SK-N-SH treated with all-trans-retinoic acid at 6 μM for 48 hours (cell line): Measurements from ENCODE around the gene RRAS.

ENCODE experiments used
- ATAC-seq: fragments of 200-7000 bp; cut with Tn5 transposase; 3 replicates; pipeline ENCODE4 v1.9.1; 2020; ENCODE audit warnings: mild to moderate bottlenecking, moderate library complexity
- CSDC2 ChIP-seq: fragments of 250-450 bp; sonication (Bioruptor Pico); IDR thresholded peaks from 2 replicates; pipeline ENCODE4 v1.5.0; 2020; ENCODE audit warnings: mild to moderate bottlenecking, moderate library complexity
- ESRRG ChIP-seq: fragments of 250-450 bp; sonication (Bioruptor Pico); IDR thresholded peaks from 2 replicates; pipeline ENCODE4 v1.6.1; 2021; ENCODE audit warnings: mild to moderate bottlenecking
- OSR1 ChIP-seq: fragments of 250-450 bp; sonication (Bioruptor Pico); IDR thresholded peaks from 2 replicates; pipeline ENCODE4 v1.8.0; 2022; ENCODE audit warnings: moderate library complexity, mild to moderate bottlenecking, inconsistent platforms
- PPARA ChIP-seq: fragments of 250-450 bp; sonication (Bioruptor Pico); IDR thresholded peaks from 2 replicates; pipeline ENCODE4 v1.5.0; 2020; ENCODE audit warnings: mild to moderate bottlenecking, borderline replicate concordance
- RARB ChIP-seq: fragments of 250-450 bp; sonication (Bioruptor Pico); IDR thresholded peaks from 2 replicates; pipeline ENCODE4 v1.8.0; 2021; ENCODE audit warnings: mild to moderate bottlenecking, moderate library complexity
- SNAI2 ChIP-seq: fragments of 250-450 bp; sonication (Bioruptor Pico); IDR thresholded peaks from 2 replicates; pipeline ENCODE4 v1.5.0; 2020; ENCODE audit warnings: mild to moderate bottlenecking, moderate library complexity
- TOX ChIP-seq: fragments of 250-450 bp; sonication (Bioruptor Pico); IDR thresholded peaks from 2 replicates; pipeline ENCODE4 v1.8.0; 2021; ENCODE audit warnings: mild to moderate bottlenecking, moderate library complexity, borderline replicate concordance
- ZC3H10 ChIP-seq: fragments of 250-450 bp; sonication (Bioruptor Pico); IDR thresholded peaks from 2 replicates; pipeline ENCODE4 v1.5.1; 2021; ENCODE audit warnings: mild to moderate bottlenecking, moderate library complexity
- ZFP3 ChIP-seq: fragments of 250-450 bp; sonication (Bioruptor Pico); IDR thresholded peaks from 2 replicates; pipeline ENCODE4 v1.5.0; 2020; ENCODE audit warnings: mild to moderate bottlenecking, moderate library complexity
- ZFP30 ChIP-seq: fragments of 450-650 bp; formaldehyde crosslinking; IDR thresholded peaks from 2 replicates; pipeline ENCODE4 v1.5.0; 2022; ENCODE audit warnings: mild to moderate bottlenecking, moderate library complexity
- ZNF565 ChIP-seq: fragments of 450-650 bp; formaldehyde crosslinking; conservative IDR thresholded peaks from 2 replicates; pipeline ENCODE4 v1.5.0; 2020; ENCODE audit warnings: low read depth, mild to moderate bottlenecking, moderate library complexity
- ZNF70 ChIP-seq: fragments of 450-650 bp; formaldehyde crosslinking; IDR thresholded peaks from 2 replicates; pipeline ENCODE4 v1.5.0; 2020; ENCODE audit warnings: mild to moderate bottlenecking, moderate library complexity
- ZNF8 ChIP-seq: fragments of 450-650 bp; formaldehyde crosslinking; IDR thresholded peaks from 2 replicates; pipeline ENCODE4 v1.5.0; 2020; ENCODE audit warnings: mild to moderate bottlenecking, moderate library complexity
- TF ChIP-seq, protein P1 (sequence below): fragments of 250-450 bp; sonication (Bioruptor Pico); IDR thresholded peaks from 2 replicates; pipeline ENCODE4 v1.5.1; 2020; ENCODE audit warnings: low read depth, mild to moderate bottlenecking, moderate library complexity
- TF ChIP-seq, protein P2 (sequence below): fragments of 250-450 bp; sonication (Bioruptor Pico); IDR thresholded peaks from 2 replicates; pipeline ENCODE4 v1.8.0; 2020; ENCODE audit warnings: mild to moderate bottlenecking, moderate library complexity, borderline replicate concordance
- TF ChIP-seq, protein P3 (sequence below): fragments of 250-450 bp; sonication (Bioruptor Pico); IDR thresholded peaks from 2 replicates; pipeline ENCODE4 v1.8.0; 2021; ENCODE audit warnings: low read depth, mild to moderate bottlenecking, moderate library complexity, borderline replicate concordance
- TF ChIP-seq, protein P4 (sequence below): fragments of 250-450 bp; sonication (Bioruptor Pico); IDR thresholded peaks from 2 replicates; pipeline ENCODE4 v1.5.1; 2021; ENCODE audit warnings: mild to moderate bottlenecking, moderate library complexity
- TF ChIP-seq, protein P5 (sequence below): fragments of 250-450 bp; sonication (Bioruptor Pico); IDR thresholded peaks from 2 replicates; pipeline ENCODE4 v1.5.0; 2020; ENCODE audit warnings: mild to moderate bottlenecking, moderate library complexity

The RRAS gene

DNA sequence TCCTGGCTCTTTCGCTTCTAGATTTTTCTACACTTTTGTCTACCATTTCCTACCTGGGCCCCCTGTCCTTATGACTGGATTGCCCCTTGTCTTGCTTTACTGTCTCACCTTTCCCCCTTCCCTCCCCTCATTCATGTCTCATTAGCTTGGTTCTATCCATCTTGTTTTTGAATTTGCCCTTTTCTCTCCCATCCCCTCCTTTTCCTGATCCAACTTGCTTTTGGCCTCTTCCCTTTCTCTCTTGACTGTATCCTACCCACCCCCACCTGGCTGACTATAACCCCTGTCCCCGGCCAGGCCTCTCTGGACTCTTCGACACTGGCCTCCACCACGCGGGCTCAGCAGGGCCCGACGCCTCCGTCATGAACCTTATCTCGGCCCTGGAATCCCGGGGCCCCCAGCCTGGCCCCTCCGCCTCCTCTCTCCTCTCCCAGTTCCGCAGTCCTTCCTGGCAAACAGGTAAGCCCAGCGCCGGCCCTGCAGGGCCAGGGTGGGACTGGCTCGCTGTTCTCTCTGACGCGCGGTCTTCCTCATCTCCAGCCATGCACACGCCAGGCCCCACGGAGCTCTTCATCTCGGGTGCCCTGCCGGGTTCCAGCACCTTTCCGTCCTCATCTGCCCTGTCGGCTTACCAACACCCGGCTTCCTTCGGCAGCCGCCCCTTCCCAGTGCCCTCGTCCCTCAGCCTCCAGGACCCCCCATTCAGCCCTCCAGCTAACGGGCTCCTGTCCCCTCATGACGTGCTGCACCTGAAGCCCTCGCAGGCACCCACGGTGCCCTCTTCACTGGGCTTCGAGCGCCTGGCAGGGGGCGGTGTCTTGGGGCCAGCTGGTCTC is 45.6 kb downstream of the RRAS start:
- TF ChIP-seq RARB (CRISPR knock-in tag) (no peak), ESRRG (CRISPR knock-in tag) (no peak)
- TF ChIP-seq, protein P1, sequence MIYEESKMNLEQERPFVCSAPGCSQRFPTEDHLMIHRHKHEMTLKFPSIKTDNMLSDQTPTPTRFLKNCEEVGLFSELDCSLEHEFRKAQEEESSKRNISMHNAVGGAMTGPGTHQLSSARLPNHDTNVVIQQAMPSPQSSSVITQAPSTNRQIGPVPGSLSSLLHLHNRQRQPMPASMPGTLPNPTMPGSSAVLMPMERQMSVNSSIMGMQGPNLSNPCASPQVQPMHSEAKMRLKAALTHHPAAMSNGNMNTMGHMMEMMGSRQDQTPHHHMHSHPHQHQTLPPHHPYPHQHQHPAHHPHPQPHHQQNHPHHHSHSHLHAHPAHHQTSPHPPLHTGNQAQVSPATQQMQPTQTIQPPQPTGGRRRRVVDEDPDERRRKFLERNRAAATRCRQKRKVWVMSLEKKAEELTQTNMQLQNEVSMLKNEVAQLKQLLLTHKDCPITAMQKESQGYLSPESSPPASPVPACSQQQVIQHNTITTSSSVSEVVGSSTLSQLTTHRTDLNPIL (CRISPR knock-in tag): no peak
- no peak for ATAC-seq

DNA sequence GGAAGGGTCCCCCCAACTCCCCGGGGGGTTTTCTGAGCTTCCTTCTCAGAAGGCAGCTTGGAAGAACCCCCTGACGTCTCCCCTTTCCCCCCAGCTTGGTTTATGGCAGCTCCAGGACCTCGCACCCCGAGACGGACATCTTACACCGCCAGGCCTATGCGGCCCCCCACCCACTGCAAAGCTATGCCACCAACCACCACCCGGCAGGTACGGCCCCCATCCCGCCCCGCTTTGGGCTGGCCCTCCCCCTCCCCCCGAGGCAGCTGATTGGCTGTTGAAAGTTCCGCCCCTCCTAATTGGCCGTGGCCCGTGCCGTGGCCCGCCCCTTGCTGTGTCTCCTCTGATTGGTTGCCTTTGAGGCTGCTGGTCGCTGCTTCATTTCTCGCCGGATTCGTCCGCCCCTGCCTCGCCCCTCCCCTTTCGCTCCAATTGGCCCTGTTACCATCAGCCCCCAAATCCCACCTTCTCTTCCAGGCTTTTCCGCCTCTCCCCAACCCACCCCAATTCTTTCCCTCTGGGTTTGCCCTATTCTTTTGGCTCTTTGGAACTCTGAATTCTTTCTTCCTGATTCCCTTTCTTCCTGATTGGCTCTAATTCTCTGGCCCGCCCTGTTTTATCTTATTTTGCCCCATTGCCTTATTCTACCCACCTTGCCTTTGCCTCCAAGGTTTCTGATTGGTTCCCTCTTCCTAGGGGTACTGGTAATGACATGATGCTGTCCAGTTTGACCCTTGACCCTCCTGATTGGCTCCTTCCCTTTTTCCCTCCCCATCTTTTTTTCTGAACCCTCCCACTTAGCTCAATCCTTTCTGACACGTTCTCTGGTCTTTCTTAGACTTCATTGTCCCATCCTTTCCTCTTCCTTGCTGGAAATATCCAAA is 46.5 kb downstream of the RRAS start:
- ATAC-seq: peak; percentile 69
- TF ChIP-seq, protein P2, sequence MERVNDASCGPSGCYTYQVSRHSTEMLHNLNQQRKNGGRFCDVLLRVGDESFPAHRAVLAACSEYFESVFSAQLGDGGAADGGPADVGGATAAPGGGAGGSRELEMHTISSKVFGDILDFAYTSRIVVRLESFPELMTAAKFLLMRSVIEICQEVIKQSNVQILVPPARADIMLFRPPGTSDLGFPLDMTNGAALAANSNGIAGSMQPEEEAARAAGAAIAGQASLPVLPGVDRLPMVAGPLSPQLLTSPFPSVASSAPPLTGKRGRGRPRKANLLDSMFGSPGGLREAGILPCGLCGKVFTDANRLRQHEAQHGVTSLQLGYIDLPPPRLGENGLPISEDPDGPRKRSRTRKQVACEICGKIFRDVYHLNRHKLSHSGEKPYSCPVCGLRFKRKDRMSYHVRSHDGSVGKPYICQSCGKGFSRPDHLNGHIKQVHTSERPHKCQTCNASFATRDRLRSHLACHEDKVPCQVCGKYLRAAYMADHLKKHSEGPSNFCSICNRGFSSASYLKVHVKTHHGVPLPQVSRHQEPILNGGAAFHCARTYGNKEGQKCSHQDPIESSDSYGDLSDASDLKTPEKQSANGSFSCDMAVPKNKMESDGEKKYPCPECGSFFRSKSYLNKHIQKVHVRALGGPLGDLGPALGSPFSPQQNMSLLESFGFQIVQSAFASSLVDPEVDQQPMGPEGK (CRISPR knock-in tag): no peak
- no peak for TF ChIP-seq ZNF8 (CRISPR knock-in tag)
- TF ChIP-seq, protein P3, sequence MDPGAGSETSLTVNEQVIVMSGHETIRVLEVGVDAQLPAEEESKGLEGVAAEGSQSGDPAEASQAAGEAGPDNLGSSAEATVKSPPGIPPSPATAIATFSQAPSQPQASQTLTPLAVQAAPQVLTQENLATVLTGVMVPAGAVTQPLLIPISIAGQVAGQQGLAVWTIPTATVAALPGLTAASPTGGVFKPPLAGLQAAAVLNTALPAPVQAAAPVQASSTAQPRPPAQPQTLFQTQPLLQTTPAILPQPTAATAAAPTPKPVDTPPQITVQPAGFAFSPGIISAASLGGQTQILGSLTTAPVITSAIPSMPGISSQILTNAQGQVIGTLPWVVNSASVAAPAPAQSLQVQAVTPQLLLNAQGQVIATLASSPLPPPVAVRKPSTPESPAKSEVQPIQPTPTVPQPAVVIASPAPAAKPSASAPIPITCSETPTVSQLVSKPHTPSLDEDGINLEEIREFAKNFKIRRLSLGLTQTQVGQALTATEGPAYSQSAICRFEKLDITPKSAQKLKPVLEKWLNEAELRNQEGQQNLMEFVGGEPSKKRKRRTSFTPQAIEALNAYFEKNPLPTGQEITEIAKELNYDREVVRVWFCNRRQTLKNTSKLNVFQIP (CRISPR knock-in tag): no peak
- TF ChIP-seq, protein P4, sequence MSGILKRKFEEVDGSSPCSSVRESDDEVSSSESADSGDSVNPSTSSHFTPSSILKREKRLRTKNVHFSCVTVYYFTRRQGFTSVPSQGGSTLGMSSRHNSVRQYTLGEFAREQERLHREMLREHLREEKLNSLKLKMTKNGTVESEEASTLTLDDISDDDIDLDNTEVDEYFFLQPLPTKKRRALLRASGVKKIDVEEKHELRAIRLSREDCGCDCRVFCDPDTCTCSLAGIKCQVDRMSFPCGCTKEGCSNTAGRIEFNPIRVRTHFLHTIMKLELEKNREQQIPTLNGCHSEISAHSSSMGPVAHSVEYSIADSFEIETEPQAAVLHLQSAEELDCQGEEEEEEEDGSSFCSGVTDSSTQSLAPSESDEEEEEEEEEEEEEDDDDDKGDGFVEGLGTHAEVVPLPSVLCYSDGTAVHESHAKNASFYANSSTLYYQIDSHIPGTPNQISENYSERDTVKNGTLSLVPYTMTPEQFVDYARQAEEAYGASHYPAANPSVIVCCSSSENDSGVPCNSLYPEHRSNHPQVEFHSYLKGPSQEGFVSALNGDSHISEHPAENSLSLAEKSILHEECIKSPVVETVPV (CRISPR knock-in tag): no peak
- TF ChIP-seq PPARA (CRISPR knock-in tag): no peak
- TF ChIP-seq ZNF70: no peak
- TF ChIP-seq OSR1 (CRISPR knock-in tag): no peak
- TF ChIP-seq RARB (CRISPR knock-in tag): no peak
- no peak for TF ChIP-seq TOX (CRISPR knock-in tag)
- no peak for TF ChIP-seq ZFP30 (CRISPR knock-in tag)
- TF ChIP-seq, protein P5, sequence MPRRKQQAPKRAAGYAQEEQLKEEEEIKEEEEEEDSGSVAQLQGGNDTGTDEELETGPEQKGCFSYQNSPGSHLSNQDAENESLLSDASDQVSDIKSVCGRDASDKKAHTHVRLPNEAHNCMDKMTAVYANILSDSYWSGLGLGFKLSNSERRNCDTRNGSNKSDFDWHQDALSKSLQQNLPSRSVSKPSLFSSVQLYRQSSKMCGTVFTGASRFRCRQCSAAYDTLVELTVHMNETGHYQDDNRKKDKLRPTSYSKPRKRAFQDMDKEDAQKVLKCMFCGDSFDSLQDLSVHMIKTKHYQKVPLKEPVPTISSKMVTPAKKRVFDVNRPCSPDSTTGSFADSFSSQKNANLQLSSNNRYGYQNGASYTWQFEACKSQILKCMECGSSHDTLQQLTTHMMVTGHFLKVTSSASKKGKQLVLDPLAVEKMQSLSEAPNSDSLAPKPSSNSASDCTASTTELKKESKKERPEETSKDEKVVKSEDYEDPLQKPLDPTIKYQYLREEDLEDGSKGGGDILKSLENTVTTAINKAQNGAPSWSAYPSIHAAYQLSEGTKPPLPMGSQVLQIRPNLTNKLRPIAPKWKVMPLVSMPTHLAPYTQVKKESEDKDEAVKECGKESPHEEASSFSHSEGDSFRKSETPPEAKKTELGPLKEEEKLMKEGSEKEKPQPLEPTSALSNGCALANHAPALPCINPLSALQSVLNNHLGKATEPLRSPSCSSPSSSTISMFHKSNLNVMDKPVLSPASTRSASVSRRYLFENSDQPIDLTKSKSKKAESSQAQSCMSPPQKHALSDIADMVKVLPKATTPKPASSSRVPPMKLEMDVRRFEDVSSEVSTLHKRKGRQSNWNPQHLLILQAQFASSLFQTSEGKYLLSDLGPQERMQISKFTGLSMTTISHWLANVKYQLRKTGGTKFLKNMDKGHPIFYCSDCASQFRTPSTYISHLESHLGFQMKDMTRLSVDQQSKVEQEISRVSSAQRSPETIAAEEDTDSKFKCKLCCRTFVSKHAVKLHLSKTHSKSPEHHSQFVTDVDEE (CRISPR knock-in tag): no peak
- TF ChIP-seq, all 23 proteins: peak for 0

DNA sequence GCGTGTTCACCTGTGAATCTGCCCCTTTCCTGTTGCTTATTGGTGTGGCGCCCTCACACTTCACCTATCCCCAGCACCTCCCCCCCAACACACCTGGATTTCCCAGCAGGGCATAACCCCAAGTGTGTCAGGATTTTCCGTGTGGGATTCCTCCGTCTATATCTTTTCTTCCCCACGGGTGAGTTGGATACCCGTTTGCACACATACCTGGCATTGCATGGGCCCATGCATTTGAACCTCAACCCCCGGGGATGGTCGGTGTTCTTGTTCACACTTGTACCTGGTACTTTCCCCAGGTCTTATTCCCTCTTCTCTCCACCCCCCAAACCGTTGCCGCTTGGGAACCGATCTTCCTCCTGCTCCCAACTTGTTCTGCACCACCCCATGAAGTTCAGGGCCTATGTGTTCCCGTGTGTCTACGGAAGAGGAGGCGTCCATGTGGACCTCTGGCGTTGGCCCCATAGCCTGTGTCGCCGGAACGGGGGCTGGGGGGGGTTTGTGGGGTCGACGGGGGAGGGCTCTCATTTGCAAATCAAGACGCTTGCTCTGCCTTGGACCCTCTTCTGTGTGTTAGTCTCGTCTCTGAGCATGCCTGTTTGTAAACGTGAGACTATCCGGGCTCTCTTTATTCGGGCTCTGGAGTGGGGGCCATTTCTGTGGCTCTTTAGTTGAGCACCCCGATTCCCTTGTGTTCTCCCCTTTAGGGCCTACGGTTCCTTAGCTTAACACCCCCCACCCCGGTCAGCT is 47.3 kb downstream of the RRAS start:
- no peak for ATAC-seq
- TF ChIP-seq, protein P3 (CRISPR knock-in tag): no peak
- TF ChIP-seq, protein P2 (CRISPR knock-in tag): no peak; the same call in 1 of the 2 replicates
- TF ChIP-seq ZFP3: no peak
- no peak for TF ChIP-seq SNAI2
- no peak for TF ChIP-seq PPARA (CRISPR knock-in tag)
- no peak for TF ChIP-seq ZNF565 (CRISPR knock-in tag)
- no peak for TF ChIP-seq CSDC2 (CRISPR knock-in tag)
- TF ChIP-seq ZNF70: no peak
- TF ChIP-seq ZC3H10 (CRISPR knock-in tag): no peak
